ENCODE measurements around the gene IL5. TPM values are rescaled to one million over a fixed set of nuclear protein-coding genes. Genes with fewer than 3 reads are reported as not detected.

IL5 gene
- total and polyA plus RNA-seq, 2 experiments from 2014 or later = not detected

GRCh38 chr5:132528021-132528420, 15.3 kb downstream of the IL5 start (continued):
- TF ChIP-seq ZNF462 (CRISPR knock-in tag; IDR thresholded peaks at IDR 0.05) (no peak), POLR2AphosphoS5 (IDR thresholded peaks at IDR 0.05; ENCODE audit: low read depth) (no peak), STAT1 (IDR thresholded peaks at IDR 0.05; ENCODE audit: unreplicated experiment) (no peak), JUNB (IDR thresholded peaks at IDR 0.05; ENCODE audit: unreplicated experiment) (no peak), EZH2 (IDR thresholded peaks at IDR 0.05; ENCODE audit: low read depth, unreplicated experiment) (no peak), ZNF114 (CRISPR knock-in tag; IDR thresholded peaks at IDR 0.05) (no peak)
- TF ChIP-seq, protein P1, sequence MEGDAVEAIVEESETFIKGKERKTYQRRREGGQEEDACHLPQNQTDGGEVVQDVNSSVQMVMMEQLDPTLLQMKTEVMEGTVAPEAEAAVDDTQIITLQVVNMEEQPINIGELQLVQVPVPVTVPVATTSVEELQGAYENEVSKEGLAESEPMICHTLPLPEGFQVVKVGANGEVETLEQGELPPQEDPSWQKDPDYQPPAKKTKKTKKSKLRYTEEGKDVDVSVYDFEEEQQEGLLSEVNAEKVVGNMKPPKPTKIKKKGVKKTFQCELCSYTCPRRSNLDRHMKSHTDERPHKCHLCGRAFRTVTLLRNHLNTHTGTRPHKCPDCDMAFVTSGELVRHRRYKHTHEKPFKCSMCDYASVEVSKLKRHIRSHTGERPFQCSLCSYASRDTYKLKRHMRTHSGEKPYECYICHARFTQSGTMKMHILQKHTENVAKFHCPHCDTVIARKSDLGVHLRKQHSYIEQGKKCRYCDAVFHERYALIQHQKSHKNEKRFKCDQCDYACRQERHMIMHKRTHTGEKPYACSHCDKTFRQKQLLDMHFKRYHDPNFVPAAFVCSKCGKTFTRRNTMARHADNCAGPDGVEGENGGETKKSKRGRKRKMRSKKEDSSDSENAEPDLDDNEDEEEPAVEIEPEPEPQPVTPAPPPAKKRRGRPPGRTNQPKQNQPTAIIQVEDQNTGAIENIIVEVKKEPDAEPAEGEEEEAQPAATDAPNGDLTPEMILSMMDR (conservative IDR thresholded peaks at IDR 0.05; ENCODE audit: low read depth in 2 of 2) = no peak

GRCh38 chr5:132526974-132527564, 16.3 kb downstream of the IL5 start:
- no peaks in the 10 kb centered on the region for H3K79me2 ChIP-seq (replicated peaks; ENCODE audit: insufficient read depth)
- no peaks in the 10 kb centered on the region for H3K27me3 ChIP-seq (ENCODE audit: insufficient read depth)
- Mint-ChIP-seq H3K9me3 (peaks cover 2% of the 10 kb centered on the region; the same call in 1 of the 3 replicates), H3K4me1 (no peaks in the 10 kb centered on the region), H3K36me3 (ENCODE audit: low read depth) (no peaks in the 10 kb centered on the region), H3K4me3 (no peak overlapping the region), H3K27me3 (ENCODE audit: insufficient read depth, low read depth, poor library complexity) (peaks cover 11% of the 10 kb centered on the region), H3K27ac (no peak overlapping the region)
- no peaks in the 10 kb centered on the region for H3K9me2 ChIP-seq (ENCODE audit: insufficient read depth)
- DNase-seq (ENCODE audit: low spot score) = no peak
- peak; percentile 38 for ATAC-seq
- no peaks in the 10 kb centered on the region for H4K20me1 ChIP-seq (replicated peaks; ENCODE audit: insufficient read depth)
- H3K36me3 ChIP-seq (ENCODE audit: insufficient read depth) = no peaks in the 10 kb centered on the region
- H3F3A ChIP-seq (replicated peaks; ENCODE audit: low read depth) = no peaks in the 10 kb centered on the region
- H2AFZ ChIP-seq = peak overlapping the region; percentile 88
- H3K4me3 ChIP-seq = no peak overlapping the region
- H3K27ac ChIP-seq (ENCODE audit: low read depth) = no peak overlapping the region
- H3K4me1 ChIP-seq (ENCODE audit: insufficient read depth) = no peaks in the 10 kb centered on the region
- H3K4me2 ChIP-seq = no peak overlapping the region
- TF ChIP-seq JUNB (IDR thresholded peaks at IDR 0.05; ENCODE audit: unreplicated experiment) = no peak
